ENCODE results near the gene MYO5A.

DNA sequence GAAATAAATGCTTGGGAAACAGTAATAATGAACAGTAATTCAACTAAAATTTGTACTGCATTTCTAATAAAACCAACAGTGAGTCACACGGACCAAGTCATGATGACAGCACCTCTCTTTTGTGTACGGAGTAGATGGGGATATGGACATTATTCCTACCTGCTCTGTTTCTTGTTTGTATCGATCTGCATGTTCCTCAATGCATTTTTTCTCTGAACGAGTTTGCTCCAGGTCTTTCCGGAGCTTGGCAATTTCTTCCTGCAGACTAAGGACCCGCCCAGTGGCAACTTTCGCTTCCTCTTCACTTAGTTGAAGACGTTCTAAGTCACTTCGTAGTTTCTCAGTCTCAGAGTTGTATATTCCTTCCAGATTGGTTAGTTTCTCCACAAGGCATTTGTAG, 158.7 kb downstream of the MYO5A start:
- TF ChIP-seq, protein P1, sequence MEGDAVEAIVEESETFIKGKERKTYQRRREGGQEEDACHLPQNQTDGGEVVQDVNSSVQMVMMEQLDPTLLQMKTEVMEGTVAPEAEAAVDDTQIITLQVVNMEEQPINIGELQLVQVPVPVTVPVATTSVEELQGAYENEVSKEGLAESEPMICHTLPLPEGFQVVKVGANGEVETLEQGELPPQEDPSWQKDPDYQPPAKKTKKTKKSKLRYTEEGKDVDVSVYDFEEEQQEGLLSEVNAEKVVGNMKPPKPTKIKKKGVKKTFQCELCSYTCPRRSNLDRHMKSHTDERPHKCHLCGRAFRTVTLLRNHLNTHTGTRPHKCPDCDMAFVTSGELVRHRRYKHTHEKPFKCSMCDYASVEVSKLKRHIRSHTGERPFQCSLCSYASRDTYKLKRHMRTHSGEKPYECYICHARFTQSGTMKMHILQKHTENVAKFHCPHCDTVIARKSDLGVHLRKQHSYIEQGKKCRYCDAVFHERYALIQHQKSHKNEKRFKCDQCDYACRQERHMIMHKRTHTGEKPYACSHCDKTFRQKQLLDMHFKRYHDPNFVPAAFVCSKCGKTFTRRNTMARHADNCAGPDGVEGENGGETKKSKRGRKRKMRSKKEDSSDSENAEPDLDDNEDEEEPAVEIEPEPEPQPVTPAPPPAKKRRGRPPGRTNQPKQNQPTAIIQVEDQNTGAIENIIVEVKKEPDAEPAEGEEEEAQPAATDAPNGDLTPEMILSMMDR (IDR thresholded peaks at IDR 0.05; ENCODE audit: insufficient read depth, low read length, poor library complexity, severe bottlenecking), result no peak
- no peak for TF ChIP-seq EZH2phosphoT487 (conservative IDR thresholded peaks at IDR 0.05; ENCODE audit: low read length)

All from SU-DHL-6 (cell line).